GM12865 (cell line): ENCODE results near the gene PTEN.
"Not testable (repeated sequence)": the region's sequence is repeated elsewhere in the genome, so short reads cannot be mapped to it uniquely, and the experiment has no call there.

Source experiments
- DNase-seq: peaks from one replicate; pipeline ENCODE4 v3.0.0; 2010; ENCODE audit warnings: low read depth
- H3K4me3 ChIP-seq: 2 replicates; pipeline ENCODE4 v1.5.1; 2011; ENCODE audit warnings: mild to moderate bottlenecking, low read depth, low read length, control low read depth
- CTCF ChIP-seq: IDR thresholded peaks from 2 replicates; pipeline ENCODE4 v1.5.1; 2011; ENCODE audit warnings: low read length, control low read depth, low read depth, inconsistent platforms; ENCODE audit not compliant: insufficient read depth; ENCODE audit errors: missing control alignments

PTEN gene

DNA sequence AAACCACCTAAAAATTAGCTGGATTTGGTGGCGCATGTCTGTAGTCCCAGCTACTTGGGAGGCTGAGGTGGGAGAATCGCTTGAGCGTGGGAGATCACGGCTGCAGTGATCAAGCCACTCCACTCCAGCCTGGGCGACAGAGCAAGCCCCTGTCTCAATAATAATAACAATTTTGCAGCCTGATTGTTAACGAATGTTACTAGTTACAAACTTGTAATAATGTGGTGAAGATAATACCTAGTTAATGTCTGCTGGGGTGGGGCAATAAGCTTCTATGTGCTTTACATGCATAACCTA, 44.2 kb upstream of the PTEN start:
- no peak for TF ChIP-seq CTCF
- DNase-seq: no peak
- H3K4me3 ChIP-seq: peak overlapping the region; percentile 65

DNA sequence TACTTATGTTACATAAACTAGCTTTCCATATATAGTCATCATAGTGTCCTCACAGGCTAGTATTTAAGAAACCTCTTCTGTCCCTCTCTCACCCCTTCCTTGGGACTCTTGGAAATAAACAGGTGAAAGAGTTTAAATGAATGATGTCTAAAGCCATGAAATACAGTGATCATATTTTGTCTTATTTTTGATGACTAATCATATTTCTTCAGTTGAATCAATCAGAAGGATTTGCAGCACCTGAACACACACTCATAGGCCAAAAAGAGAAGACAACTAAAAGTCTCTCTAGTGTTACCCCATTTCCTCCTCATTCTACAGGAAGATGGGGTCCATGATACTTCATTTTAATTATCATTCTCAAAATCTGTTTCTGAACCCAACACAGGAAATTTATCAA, 36.8 kb upstream of the PTEN start:
- no peak overlapping the region for H3K4me3 ChIP-seq
- no peak for DNase-seq
- no peak for TF ChIP-seq CTCF

DNA sequence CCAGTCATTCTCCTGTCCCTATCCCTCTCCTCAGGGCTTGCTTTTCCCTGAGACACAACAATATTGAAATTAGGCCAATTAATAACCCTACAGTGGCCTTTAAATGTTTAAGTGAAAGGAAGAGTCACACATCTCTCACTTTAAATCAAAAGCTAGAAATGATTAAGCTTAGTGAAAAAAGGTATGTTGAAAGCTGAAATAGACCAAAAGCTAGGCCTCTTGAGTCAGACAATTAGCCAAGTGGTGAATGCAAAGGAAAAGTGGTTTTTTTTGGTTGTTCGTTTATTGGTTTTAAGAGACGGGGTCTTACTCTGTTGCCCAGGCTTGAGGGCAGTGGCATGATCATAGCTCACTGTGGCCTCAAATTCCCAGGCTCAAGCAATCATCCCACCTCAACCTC, 35.7 kb upstream of the PTEN start:
- TF ChIP-seq CTCF: no peak
- no peak overlapping the region for H3K4me3 ChIP-seq

DNA sequence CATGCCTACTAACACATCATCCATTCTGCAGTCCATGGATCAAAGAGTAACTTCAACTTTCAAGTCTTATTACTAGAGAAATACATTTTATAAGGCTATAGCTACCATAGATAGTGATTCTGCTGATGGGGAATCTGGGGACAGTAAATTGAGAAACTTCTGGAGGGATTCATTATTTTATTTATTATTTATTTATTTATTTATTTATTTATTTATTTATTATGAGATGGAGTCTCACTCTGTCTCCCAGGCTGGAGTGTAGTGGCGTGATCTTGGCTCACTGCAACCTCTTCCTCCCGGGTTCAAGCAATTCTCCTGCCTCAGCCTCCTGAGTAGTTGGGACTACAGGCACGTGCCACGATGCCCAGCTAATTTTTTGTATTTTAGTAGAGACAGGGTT, 34.4 kb upstream of the PTEN start:
- not testable (repeated sequence) for DNase-seq, H3K4me3 ChIP-seq

More for the DNA sequence above, 35.7 kb upstream of the PTEN start:
- no peak for DNase-seq

GRCh38 chr10:87829986-87830729, 33.3 kb upstream of the PTEN start:
- no peak overlapping the region for H3K4me3 ChIP-seq
- TF ChIP-seq CTCF: no peak

DNA sequence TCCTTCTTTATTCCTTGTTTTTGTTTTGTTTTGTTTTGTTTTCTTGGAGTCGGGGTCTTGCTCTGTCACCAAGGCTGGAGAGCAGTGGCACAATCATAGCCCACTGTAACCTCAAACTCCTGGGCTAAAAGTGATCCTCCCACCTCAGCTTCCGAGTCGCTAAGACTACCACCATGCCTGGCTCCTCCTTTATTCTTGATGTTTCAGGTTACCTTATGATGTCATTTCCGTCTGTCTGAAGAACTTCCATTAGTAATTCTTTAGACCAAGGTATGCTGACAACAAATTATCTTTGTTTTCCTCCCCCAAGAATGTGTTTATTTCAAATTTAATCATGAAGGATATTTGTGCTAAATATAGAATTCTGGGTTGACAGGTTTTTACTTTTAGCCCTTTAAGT, 27.3 kb upstream of the PTEN start:
- H3K4me3 ChIP-seq: no peak overlapping the region
- no peak for TF ChIP-seq CTCF
- no peak for DNase-seq

More at GRCh38 chr10:87829986-87830729, 33.3 kb upstream of the PTEN start:
- DNase-seq: no peak

DNA sequence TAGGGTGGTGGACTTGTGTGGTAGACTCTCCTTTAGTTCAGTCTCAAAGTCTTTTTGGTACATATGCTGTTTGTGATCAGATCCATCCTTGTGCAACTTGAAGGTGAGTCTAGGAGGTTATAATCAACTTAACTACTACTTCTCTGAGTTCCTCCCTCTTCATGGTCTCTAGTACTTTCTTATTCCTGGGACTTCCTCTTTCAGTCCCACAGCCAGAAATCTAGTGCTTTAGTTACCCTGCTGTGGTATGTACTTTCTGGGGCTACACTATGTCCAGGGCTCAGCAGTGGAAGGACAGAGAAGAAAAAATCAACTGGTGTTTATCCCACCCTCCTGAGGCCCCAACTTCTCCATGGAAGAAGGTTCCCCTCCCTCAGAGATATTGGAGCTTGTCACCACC, 26.0 kb upstream of the PTEN start:
- H3K4me3 ChIP-seq: no peak overlapping the region
- no peak for TF ChIP-seq CTCF
- peak; percentile 16 for DNase-seq
